RCC 7860 (cell line): ENCODE measurements around the gene CHAD.
"Not testable (repeated sequence)": the region's sequence is repeated elsewhere in the genome, so short reads cannot be mapped to it uniquely, and the experiment has no call there.

Experiments used
- DNase-seq: peaks from one replicate; pipeline ENCODE4 v3.0.0-alpha.2; 2015; ENCODE audit warnings: low spot score
- FAIRE-seq: peaks from 2 replicates; lab custom pipeline; 2012; peaks lifted over from hg19 to GRCh38; lab: Jason Lieb, UNC

The CHAD gene

DNA sequence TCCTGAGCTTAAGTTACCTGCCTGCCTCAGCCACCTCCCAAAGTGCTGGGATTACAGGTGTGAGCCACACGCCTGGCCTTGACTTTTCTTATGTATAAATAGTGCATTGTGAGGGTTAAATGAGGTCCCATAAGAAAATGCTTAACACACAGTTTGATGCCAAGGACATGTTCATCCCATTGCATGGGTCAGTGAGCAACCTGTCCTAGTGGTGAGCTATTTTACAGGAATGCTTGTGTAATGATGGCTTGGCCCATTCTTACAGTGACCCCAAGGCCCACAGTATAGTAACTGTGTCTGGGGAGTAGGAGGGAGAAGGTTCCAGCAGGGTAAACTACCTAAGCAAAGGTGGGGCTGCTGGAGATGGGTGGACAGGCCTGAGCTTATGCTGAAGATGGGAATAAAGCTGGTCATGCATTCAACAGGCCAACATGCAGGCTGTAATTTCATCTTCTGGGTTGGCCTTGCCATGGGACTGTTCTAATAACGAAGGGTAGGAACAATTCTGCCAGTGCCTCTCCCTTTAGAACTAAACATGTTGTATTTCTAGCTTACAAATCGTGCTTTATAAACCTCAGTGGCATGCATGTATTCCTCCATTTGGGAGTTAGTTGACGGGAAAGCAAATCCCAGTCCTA lies 36.4 kb downstream of the CHAD start:
- FAIRE-seq = peak; percentile 62
- peak; percentile 41 for DNase-seq

- FAIRE-seq = no peak
- DNase-seq = no peak
Observed at GRCh38 chr17:50430821-50431618, 37.7 kb downstream of the CHAD start.

- DNase-seq = no peak
- FAIRE-seq = no peak
Observed at GRCh38 chr17:50429793-50430192, 38.9 kb downstream of the CHAD start.

GRCh38 chr17:50428831-50429424 lies 39.8 kb downstream of the CHAD start:
- no peak for DNase-seq
- FAIRE-seq = no peak

- not testable (repeated sequence) for DNase-seq, FAIRE-seq
Observed at GRCh38 chr17:50428126-50428525, 40.6 kb downstream of the CHAD start.

DNA sequence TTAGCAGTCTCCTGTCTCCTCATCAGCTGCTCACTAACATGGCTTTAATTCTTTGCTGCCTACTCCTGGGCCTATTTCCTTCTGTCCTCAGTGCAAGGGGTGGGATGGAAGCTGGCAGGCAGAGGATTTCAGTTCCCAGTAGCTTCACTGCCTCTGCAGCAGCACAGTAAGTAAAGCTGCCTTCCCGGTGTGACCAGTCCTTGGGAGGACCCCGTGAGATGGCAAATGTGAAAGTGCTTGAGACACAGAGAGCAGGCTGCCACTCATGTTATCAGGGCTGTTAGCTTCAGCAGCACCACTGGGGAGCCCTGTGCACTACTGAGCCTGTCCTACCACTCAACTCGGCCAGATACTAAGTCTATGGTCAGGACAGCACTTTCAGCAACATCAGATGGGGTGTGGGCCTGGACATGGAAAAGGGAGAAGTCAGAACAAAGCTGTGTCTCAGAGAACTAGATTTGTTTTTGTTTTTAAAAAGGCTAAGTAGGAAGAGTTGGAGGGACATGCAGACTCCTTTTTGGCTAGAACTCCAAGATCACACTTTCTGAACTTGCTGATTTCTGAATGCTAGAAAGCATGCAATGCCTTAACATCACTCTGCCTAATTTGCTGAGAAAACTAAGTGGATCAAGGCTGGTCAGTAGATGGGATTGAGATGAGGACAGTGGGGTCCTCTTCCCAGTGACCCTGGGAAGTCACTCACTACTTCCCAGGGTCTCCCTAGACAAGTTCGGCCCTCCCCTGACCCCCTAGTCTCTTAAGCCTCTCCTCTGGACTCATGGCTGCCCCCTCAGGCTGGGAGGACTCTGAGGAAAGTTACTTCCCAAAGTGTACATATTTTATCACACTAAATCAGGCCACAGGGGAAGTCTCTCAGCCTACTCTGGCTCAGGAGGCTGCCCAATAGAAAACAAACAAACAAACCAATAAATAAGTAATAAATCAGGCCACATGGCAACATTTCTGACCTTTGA lies 41.6 kb downstream of the CHAD start:
- FAIRE-seq = no peak

GRCh38 chr17:50426472-50426782 lies 42.3 kb downstream of the CHAD start:
- no peak for DNase-seq
- FAIRE-seq = no peak

More for the DNA sequence above, 41.6 kb downstream of the CHAD start:
- peak; percentile 20 for DNase-seq

DNA sequence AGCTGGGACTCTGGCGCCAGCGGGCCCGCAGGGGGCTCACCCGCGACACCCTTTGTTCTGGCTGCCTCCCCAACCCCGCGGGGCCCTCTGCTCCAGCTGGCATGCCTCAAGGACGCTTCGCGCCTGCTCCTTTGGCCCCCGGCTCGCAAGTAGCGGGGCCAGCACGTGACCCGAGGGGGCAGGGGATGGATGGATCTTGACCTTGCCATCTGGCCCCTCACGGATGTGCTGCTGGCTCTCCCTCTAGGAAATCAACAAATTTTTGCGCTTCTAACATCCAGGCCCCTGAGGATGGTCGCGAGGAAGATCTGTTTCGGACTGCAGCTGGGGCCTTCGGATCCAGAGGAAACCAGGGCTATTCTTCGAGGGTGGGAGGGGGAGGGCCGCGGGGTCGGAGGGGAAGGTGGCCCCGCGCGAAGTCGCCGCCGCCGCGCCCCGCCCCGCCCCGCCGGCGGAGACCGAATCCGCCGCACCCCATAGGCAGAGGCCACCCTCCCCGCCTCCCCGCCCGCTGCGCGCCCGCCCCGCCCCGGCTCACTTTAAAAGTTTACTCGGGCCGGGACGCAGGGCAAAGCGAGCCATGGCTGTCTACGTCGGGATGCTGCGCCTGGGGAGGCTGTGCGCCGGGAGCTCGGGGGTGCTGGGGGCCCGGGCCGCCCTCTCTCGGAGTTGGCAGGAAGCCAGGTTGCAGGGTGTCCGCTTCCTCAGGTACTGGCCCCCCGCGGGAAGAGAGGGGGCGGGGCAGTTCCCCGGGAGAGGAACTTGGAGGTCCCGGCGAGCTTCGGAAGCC lies 42.8 kb downstream of the CHAD start, which contains the start of gene ACSF2:
TSS of gene ACSF2 (plus strand) at position 537 of the 790 bp plus-strand sequence. CDS start at position 581, 44 bp downstream.
- FAIRE-seq (no peak), DNase-seq (no peak)

GRCh38 chr17:50424996-50425681 lies 43.5 kb downstream of the CHAD start:
- no peak for FAIRE-seq
- DNase-seq = no peak

DNA sequence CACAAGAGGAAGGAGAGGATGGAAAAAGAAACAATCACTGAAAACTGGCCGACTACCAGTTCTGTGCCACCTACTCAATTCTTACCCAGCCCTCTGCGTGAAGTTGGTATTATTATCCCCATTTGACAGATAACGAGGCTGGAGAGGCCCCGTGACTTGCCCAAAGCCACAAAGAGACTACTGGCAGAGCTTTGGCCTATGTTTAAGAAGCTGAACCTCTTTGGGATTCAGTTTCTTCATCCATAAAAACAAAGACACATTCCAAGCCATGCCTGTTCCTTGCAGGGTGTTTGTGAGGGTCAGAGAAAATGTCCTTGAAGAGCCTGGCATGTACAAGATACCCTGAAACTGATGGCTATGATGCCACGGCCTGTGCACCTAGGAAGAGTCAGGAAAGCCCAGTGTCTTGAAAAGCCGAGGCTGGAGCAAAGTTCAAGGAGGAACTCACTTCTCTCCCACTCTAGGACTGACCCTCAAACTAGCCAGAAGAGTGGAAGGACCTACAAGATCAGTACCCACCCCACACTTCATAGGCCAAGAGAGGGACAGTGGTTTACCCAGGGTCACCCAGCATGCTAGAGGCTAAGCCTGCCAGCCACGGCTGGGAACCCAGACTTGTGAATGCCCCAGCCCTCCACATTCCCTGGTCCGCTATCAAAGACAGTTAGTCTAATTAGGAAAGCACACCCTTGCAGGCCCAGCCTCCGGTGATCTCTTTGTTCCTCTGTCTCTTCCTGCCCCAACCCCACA lies 44.3 kb downstream of the CHAD start:
- DNase-seq (no peak), FAIRE-seq (no peak)

DNA sequence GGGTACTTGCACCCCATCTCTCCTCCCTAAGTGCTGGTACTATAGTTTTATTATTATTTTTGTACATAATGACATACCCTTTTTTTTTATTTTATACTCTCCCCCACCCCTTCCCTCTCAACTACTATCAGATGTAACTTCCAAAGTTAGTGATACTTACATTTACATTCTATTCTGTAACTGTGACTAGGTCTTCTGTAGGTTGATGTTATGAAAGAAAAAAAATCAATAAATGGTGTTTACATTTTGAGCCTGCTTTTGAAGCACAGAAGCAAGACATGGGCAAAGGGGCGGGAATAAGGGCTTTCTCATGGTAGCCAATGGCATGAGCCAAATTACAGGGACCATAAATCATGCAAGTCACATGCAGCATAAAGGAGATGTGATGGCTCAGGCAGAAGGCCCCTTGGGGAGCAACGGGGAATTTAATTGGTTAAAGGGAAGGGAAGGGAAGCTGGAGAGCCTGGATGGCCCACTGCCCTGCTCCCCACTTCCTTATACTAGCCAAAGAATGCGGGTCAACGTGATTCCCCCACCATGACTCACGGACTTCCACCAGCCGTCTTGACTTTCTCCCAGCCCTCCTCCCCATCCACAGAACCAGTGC lies 45.0 kb downstream of the CHAD start:
- peak; percentile 80 for DNase-seq

DNA sequence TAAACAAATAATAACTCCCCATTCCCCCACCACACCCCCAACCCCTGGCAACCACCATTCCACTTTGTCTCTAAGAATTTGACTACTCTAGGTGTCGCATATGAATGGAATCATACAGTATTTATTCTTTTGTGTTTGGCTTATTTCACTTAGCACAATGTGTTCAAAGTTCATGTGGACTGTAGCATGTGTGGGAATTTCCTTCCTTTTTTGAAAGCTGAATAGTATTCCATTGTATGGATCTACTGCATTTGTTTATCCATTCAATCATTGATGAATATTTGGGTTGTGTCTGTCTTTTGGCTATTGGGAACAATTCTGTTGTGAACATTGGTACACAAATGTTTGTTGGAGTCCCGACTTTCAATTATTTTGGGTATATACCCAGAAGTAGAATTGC lies 45.9 kb downstream of the CHAD start:
- no peak for FAIRE-seq
- DNase-seq = no peak

More for the DNA sequence above, 45.0 kb downstream of the CHAD start:
- no peak for FAIRE-seq

DNA sequence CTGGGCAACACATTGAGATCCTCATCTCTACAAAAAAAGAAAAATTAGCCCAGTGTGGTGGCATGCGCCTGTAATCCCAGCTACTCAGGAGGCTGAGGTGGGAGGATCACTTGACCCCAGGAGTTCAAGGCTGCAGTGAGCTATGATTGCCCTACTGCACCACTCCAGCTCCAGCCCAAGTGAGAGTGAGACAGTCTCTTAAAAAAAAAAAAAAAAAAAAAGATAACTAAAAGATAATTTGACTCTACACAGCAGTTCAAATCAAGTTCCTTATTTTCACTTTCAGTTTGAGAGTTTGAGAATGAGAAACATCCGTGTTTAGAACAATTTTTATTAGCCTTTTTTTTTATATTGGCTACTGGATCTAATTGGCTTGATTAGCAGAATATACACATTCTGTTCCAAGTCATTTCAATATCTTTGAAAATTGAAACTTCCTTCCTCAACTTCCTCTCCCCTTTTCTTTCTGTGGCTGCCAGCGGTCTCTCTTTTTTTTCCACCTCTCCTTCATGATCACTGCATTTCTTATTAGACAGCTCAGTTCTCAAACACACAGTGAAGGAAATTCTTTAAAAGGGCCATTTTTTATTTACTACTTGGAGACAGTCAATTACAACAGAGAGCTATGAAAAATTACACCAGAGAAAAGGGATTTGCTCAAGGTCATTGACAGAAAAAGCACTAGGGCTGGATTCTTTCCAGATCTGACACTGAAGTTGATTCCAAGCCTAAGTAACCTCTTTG lies 47.2 kb downstream of the CHAD start:
- no peak for DNase-seq
- FAIRE-seq = no peak

DNA sequence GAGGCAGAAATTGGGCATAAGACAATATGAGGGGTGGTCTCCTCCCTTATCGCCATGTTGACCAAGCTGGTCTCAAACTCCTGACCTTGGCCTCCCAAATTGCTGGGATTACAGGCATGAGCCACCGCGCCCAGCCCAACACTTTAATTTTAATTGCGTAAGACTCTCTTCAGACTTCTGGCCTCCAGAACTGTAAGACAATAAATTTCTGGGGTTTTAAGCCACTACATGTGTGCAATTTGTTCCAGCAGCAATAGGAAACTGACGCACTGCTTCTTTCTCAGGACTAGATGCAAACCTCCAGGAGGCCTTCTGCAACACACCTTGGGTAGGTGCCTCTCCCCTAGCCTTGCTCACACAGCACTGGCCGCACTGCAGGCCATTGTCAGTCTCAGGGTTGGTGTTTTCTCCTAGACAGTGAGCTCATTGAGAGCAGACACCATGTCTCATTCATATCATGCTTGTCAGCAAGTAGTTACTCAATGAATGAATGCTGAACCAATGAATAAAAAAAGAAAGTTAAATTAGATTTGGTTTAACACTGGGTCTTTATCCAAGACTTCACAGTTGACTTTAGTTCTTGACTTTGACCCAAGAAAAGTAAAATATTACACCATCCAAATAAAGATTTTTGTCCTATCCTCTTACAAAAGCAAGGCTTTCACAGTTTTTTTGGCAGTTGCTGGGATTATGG lies 48.1 kb downstream of the CHAD start:
- no peak for DNase-seq
- FAIRE-seq = no peak

- not testable (repeated sequence) for FAIRE-seq, DNase-seq
Observed at GRCh38 chr17:50419577-50419976, 49.1 kb downstream of the CHAD start.

DNA sequence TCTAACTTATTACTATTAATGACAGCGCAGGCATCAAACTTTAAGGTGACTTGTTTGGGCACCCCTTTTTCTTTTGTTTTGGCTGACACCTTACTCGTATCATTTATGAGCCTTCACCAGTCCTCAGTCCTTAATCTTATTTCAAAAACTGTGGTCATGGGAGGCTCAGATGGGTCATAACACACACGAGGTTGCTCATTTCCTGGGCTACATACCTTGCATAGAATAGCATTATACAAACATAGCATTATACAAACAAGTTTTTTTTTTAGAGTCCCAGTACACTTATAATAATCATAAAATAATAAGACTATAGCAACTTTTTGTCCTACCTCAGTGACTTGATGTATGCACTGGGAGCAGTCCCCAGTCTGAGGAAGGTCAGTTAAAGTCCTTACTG lies 53.9 kb downstream of the CHAD start:
- no peak for DNase-seq
- FAIRE-seq = no peak
